SK-N-DZ (cell line): ENCODE measurements around the gene DOCK10.

ENCODE experiments used
- DNase-seq: peaks from one replicate; pipeline ENCODE4 v3.0.0-alpha.2; 2015; ENCODE audit warnings: low spot score

DOCK10 gene

GRCh38 chr2:225041207-225041850 is 939 bp downstream of the DOCK10 start:
- peak; percentile 8 for DNase-seq

DNA sequence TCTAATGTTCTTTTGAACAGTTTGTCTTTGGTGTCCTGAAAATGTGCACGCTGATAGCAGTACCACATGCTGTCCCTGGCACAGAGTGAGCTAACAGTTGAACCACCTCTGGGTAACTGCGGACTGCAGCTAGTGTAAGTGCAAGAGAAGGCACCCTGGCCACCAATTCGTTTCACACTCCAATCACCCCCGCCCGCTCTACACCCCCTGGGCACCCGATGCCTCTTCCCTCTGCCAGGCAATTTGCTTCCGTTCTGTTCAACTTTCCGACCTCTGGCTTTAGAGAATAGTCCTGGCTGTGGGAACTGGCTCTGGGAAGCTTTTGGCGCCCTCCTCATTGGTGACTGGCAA is 1.4 kb downstream of the DOCK10 start:
- DNase-seq, result no peak

DNA sequence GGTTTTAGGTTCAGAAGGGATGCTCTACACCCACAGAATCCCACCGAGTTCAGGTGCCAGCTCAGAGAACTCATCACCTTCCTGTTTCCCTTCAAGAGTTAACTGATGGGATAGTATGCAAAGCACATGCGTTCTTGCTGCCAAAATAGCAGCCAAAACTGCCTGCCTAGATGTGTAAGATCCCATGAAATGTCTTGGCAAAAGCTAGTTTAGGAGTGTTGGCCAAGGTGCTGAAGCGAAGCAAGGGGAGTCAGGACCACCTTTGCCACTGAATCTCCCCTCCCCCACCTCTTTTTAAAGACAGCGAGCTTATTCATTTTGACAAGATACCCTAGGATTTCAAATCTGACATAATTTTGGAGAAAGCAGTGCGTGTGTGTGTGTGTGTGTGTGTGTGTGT is 2.1 kb downstream of the DOCK10 start:
- no peak for DNase-seq

GRCh38 chr2:225038231-225038523 is 4.1 kb downstream of the DOCK10 start:
- no peak for DNase-seq

GRCh38 chr2:225037415-225038230 is 4.6 kb downstream of the DOCK10 start:
- no peak for DNase-seq

DNA sequence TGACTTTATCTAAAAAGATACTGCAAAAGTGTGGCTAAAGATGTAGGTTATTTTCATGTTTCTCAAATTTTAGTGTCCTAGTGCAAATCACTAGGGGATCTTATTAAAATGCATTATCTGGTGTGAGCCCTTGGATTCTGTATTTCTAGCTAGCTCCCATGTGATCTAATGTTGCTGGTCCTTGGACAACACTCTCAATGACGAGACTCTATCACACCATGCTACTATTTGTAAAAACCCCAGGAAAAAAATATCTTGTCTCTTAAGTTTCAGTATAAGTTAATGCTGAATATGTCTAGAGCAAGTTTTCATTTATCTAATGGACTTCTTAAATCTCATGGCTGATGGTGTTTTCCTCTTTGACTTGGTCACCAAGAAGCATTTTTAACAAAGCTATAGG is 5.8 kb downstream of the DOCK10 start:
- no peak for DNase-seq

GRCh38 chr2:225033440-225034318 is 8.6 kb downstream of the DOCK10 start:
- DNase-seq, result no peak

- DNase-seq, result no peak
Measured at GRCh38 chr2:225032246-225032645, 10.0 kb downstream of the DOCK10 start.

- no peak for DNase-seq
Measured at GRCh38 chr2:225031599-225031998, 10.7 kb downstream of the DOCK10 start.

- DNase-seq, result no peak
Measured at GRCh38 chr2:225030893-225031292, 11.4 kb downstream of the DOCK10 start.

GRCh38 chr2:225030203-225030602 is 12.1 kb downstream of the DOCK10 start:
- no peak for DNase-seq

DNA sequence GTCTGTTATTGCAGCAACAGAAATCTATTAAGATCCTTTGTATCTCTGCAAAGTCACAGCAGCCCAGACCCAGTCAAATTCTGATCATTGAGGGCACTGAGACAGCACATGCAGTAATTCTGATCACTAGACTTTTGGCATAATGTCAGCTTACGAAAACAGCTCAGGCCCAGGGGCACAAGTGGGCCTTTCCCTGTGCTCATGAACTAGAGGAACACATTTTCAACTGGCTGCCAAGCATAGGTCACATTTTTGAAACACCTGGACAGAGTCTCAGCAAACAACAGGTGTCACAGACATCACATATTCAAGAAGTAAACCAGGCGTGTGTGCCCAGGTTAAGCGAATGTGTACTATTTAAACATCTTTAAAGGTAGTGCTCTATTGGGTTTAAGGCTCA is 13.7 kb downstream of the DOCK10 start:
- DNase-seq, result no peak

- DNase-seq, result no peak
Measured at GRCh38 chr2:225027061-225027762, 15.1 kb downstream of the DOCK10 start.

DNA sequence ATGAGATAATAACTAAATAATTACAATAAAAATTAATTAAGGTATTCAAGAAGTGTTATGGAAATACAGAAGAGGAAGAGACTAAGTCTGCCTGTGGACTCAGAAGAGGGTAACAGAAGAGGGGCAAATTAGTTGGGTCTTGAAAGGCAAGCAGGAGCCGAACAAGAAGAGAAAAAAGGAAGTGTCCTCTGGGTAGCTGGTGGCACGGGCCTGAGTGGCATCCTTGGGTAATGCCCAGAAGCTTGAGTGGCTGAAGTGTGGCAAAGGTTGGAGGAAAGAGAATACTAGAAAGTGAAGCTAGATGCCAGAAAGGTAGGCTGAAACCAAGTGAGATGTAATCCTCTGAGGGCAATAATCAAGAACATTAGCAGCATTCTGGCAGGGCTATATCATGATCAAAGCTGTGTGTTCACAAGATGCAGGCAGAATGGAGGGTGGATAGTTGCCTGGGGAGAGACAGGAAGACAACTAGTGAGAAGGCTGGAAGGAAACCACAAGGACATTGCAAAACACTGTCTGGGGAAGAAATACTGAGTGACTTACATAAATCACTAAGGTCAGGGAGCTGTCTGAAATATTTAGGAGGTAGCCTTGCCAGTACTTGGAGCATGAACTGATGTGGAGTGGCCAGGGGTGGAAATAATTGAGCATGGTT is 16.2 kb downstream of the DOCK10 start:
- no peak for DNase-seq

GRCh38 chr2:225022188-225022587 is 20.1 kb downstream of the DOCK10 start:
- no peak for DNase-seq

DNA sequence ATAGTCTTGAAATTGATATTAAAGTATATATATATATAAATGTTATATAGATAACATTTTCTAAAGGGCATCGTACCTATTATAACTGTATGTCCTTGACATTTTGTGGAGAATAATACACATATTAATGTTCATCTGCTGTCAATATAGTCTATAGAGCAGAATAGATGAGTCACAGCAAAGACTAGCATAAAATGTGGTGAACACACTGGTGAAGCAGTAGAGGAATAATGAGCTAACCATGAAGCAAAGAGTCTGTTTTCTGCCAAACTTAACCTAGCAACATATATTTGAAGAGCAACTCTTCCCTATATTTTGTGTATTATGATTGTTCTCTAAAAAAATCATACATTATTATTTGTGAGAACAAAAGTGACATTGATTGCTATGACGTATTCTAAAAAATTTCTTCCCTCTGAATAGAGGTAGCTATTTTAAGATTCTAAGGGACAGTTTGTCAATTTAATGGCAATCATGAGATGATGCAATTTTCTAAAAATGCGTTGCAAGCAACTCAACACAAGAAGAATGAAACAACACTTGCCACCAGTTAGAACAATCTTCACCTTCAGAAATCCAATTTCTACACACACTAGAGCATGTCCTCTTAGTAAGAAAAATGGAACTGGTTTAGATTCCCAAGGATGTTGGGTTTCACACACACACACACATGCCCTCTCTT is 22.0 kb downstream of the DOCK10 start:
- DNase-seq, result no peak

DNA sequence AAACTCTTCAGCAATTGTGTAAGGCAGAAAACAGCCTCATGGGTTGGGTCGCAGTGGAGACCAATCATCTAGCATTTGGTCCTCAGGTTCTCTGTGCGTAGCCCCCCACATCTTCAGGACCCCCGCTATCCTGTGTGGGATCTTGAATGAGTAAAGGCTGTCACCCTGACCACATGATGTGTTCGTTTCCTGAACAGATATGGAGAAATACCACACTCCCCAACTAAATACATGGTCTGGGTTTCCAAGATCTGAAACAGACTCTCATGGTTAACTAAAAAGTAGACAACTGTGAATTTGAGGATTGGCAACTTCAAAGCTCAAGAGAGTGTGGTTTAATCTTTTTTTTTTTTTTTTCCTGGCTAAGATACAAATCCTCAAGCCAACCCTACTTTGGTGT is 23.2 kb downstream of the DOCK10 start:
- no peak for DNase-seq

DNA sequence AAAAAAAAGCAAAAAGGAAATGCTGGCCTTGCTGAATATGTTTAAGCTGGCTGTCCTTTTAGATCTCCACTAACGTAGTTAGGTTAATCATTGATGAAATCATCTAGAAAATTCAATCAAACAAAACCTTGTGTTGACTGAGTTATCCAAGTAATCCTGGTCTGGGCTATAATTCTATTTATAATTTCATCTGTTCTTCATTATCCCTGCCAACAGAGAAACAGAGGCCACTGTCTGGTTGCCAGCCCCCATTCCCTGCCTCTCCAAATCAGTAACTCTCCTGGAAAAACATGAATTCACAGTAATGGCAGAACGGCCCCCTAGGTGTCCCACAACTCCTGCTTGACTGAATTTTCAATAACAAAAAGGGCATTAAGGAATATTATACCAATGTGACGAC is 24.6 kb downstream of the DOCK10 start:
- DNase-seq, result peak; percentile 87

DNA sequence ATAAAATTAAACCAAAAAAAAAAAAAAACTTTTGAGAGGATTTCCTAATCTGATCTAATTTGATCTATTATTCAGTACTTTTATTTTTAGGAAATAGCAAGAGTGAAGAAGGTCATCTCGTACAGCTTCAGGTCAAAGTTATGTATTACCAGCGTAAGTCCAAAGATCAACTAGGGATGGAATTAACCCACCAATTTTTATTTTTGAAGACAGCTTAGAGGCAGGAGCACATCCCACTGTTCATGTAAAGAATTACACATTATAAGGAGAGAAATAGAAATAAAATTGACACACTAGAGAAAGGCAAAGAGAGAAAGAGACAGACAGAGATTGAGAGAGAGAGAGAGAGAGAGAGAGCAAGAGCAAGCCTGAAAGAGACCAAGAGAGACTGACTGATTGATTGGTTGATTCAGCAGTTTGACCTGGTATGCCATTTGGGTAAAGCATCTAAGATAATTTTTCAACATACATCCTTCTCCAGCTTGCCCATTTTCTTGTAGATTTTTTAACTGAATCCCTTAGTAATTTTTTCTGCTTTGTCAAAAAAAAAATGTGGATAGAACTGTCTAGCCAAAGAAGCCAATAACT is 25.1 kb downstream of the DOCK10 start:
- no peak for DNase-seq
